Suprapubic skin (tissue), 4 donors: ENCODE results near the gene PHF23. TPM values are rescaled to one million over a fixed set of nuclear protein-coding genes. Genes with fewer than 3 reads are reported as not detected.

Experiments used
- DNase-seq, 2 donors: peaks; one replicate each; pipeline ENCODE4 v3.0.0-alpha.2; 2019; ENCODE audit warnings: low spot score in 2 of 2
- H3K27ac ChIP-seq: fragments of 200-600 bp; sonication (generic); one replicate; pipeline ENCODE4 v1.5.1; 2019
- H3K27me3 ChIP-seq: fragments of 200-600 bp; sonication (generic); one replicate; pipeline ENCODE4 v1.5.1; 2019
- H3K36me3 ChIP-seq: fragments of 200-600 bp; sonication (generic); one replicate; pipeline ENCODE4 v1.5.1; 2019
- H3K4me1 ChIP-seq: fragments of 200-600 bp; sonication (generic); one replicate; pipeline ENCODE4 v1.5.1; 2019
- H3K4me3 ChIP-seq: fragments of 200-600 bp; sonication (generic); one replicate; pipeline ENCODE4 v1.5.1; 2019; ENCODE audit warnings: mild to moderate bottlenecking
- H3K9me3 ChIP-seq: fragments of 200-600 bp; sonication (generic); one replicate; pipeline ENCODE4 v1.5.1; 2019
- CTCF ChIP-seq, 2 donors: fragments of 200-600 bp in 1 of 2; fragments of 450-650 bp in 1 of 2; sonication (generic) in 1 of 2; IDR thresholded peaks; one replicate each; pipeline ENCODE4 v1.5.1; 2016 to 2019; ENCODE audit warnings: antibody characterized with exemption in 2 of 2, mild to moderate bottlenecking in 1 of 2, moderate library complexity in 1 of 2
- EP300 ChIP-seq: sonication (generic); formaldehyde crosslinking; IDR thresholded peaks from one replicate; pipeline ENCODE4 v1.6.1; 2017; ENCODE audit warnings: antibody characterized with exemption
- POLR2A ChIP-seq, 2 donors: fragments of 450-650 bp; IDR thresholded peaks; one replicate each; pipeline ENCODE4 v1.6.1; 2017; ENCODE audit warnings: antibody characterized with exemption in 2 of 2, mild to moderate bottlenecking in 2 of 2, moderate library complexity in 2 of 2
- POLR2AphosphoS5 ChIP-seq, 3 donors: sonication (generic); formaldehyde crosslinking; IDR thresholded peaks; one replicate each; pipeline ENCODE4 v1.6.1; 2017; ENCODE audit warnings: antibody characterized with exemption in 3 of 3
- WGBS: methylation state at CpG from one replicate; pipeline ENCODE4 v1.1.5; 2018; 5-methylcytosine and 5-hydroxymethylcytosine counted together
- total RNA-seq, 4 donors: library from RNA; depleted of rRNA; stranded (reverse); fragments of >200 nt; gene quantifications; one replicate each; pipeline ENCODE4 v1.1.0, GENCODE V29; 2016

Gene PHF23
- total RNA-seq, 4 donors from 2014 or later = 19.0 to 35.0 (median 29.1) TPM

- H3K27ac ChIP-seq = no peak overlapping the region
- H3K4me3 ChIP-seq = no peak overlapping the region
- no peaks in the 10 kb centered on the region for H3K9me3 ChIP-seq
- 95% methylated on average over 19 of the region's 19 CpGs for WGBS
- TF ChIP-seq EP300 (no peak), CTCF (IDR thresholded peaks at IDR 0.05) (no peak), POLR2A (IDR thresholded peaks at IDR 0.05) (no peak), POLR2AphosphoS5 (IDR thresholded peaks at IDR 0.05) (no peak)
- DNase-seq = no peak
- peaks cover 38% of the 10 kb centered on the region for H3K4me1 ChIP-seq
- H3K27me3 ChIP-seq = no peaks in the 10 kb centered on the region
- peaks cover 50% of the 10 kb centered on the region for H3K36me3 ChIP-seq
Observed at GRCh38 chr17:7229504-7229903, 9.8 kb downstream of the PHF23 start.

- Histone ChIP-seq H3K36me3 (peaks cover 55% of the 10 kb centered on the region), H3K27me3 (no peaks in the 10 kb centered on the region), H3K4me3 (no peak overlapping the region), H3K9me3 (no peaks in the 10 kb centered on the region), H3K27ac (peak overlapping the region; percentile 39), H3K4me1 (peaks cover 37% of the 10 kb centered on the region)
- no peak for DNase-seq
- WGBS = 86% methylated on average over 14 of the region's 14 CpGs
- TF ChIP-seq POLR2AphosphoS5 (IDR thresholded peaks at IDR 0.05) (no peak), EP300 (no peak), CTCF (IDR thresholded peaks at IDR 0.05) (no peak), POLR2A (IDR thresholded peaks at IDR 0.05) (no peak)
Observed at GRCh38 chr17:7228920-7229319, 10.3 kb downstream of the PHF23 start.

GRCh38 chr17:7226721-7227710 lies 12.2 kb downstream of the PHF23 start:
- no peak overlapping the region for H3K4me3 ChIP-seq
- H3K27ac ChIP-seq = peak overlapping the region; percentile 52
- WGBS = 94% methylated on average over 26 of the region's 31 CpGs
- peaks cover 26% of the 10 kb centered on the region for H3K4me1 ChIP-seq
- no peaks in the 10 kb centered on the region for H3K27me3 ChIP-seq
- H3K9me3 ChIP-seq = no peaks in the 10 kb centered on the region
- no peak for DNase-seq
- no peak for TF ChIP-seq CTCF (IDR thresholded peaks at IDR 0.05)
- no peak for TF ChIP-seq EP300
- no peak for TF ChIP-seq POLR2AphosphoS5 (IDR thresholded peaks at IDR 0.05)
- TF ChIP-seq POLR2A (IDR thresholded peaks at IDR 0.05) = no peak
- H3K36me3 ChIP-seq = peaks cover 74% of the 10 kb centered on the region

GRCh38 chr17:7225711-7226331 lies 13.4 kb downstream of the PHF23 start:
- 79% methylated on average over 16 of the region's 21 CpGs for WGBS
- Histone ChIP-seq H3K27me3 (no peaks in the 10 kb centered on the region), H3K4me3 (no peak overlapping the region), H3K9me3 (no peaks in the 10 kb centered on the region), H3K36me3 (peaks cover 74% of the 10 kb centered on the region), H3K27ac (no peak overlapping the region), H3K4me1 (peaks cover 30% of the 10 kb centered on the region)
- no peak for TF ChIP-seq CTCF (IDR thresholded peaks at IDR 0.05)
- no peak for TF ChIP-seq EP300
- no peak for TF ChIP-seq POLR2AphosphoS5 (IDR thresholded peaks at IDR 0.05)
- no peak for TF ChIP-seq POLR2A (IDR thresholded peaks at IDR 0.05)
- DNase-seq = no peak

- no peak for DNase-seq
- peaks cover 35% of the 10 kb centered on the region for H3K4me1 ChIP-seq
- no peaks in the 10 kb centered on the region for H3K9me3 ChIP-seq
- TF ChIP-seq EP300 (no peak), POLR2AphosphoS5 (IDR thresholded peaks at IDR 0.05) (no peak), CTCF (IDR thresholded peaks at IDR 0.05) (no peak), POLR2A (IDR thresholded peaks at IDR 0.05) (no peak)
- no peaks in the 10 kb centered on the region for H3K27me3 ChIP-seq
- peaks cover 72% of the 10 kb centered on the region for H3K36me3 ChIP-seq
- no peak overlapping the region for H3K4me3 ChIP-seq
- no peak overlapping the region for H3K27ac ChIP-seq
- WGBS = 68% methylated on average over 8 of the region's 15 CpGs
Observed at GRCh38 chr17:7224661-7225111, 14.6 kb downstream of the PHF23 start.
